Measurements from ENCODE around the gene ARMC12. TPM values are rescaled to one million over a fixed set of nuclear protein-coding genes. Genes with fewer than 3 reads are reported as not detected.

The ARMC12 gene
- total and polyA plus RNA-seq, 10 of the 15 experiments (the other 5 are each of a cell fraction or from before 2014, with no cell fraction given): 0.10 to 1.6 (median 0.62) TPM

DNA sequence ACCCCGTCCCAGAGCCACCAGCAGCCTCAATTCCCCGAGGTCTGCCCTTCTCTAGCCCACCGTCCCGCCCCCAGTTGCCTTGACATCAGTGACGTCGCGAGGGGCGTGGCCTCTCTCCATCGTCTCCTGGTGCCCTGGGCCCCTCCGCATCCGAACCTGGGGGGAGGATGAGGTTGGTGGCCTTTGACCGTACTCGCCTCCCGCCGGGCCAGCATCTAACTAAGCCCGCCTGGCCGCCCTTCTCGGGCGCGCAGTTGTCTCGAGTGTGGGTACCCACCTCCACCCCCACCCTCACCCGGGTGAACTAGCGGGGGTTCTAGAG lies 5.5 kb upstream of the ARMC12 start:
- Histone ChIP-seq H3K79me2 (ENCODE audit: control insufficient read depth, insufficient read depth, low read length) (no peaks in the 10 kb centered on the region; the same call in 1 of the 2 replicates), H2AFZ (ENCODE audit: control insufficient read depth, low read depth, low read length) (peak overlapping the region; percentile 81), H3K27me3 (replicated peaks in 1 of 2; ENCODE audit: control insufficient read depth in 2 of 2, insufficient read depth in 2 of 2, low read length in 1 of 2) (no peaks in the 10 kb centered on the region), H4K20me1 (ENCODE audit: control insufficient read depth, insufficient read depth) (no peaks in the 10 kb centered on the region), H3K9ac (ENCODE audit: control insufficient read depth, insufficient read depth, low read length) (peak overlapping the region; percentile 87), H3K4me3 (peak overlapping the region; percentile 86), H3K4me1 (ENCODE audit: control insufficient read depth, insufficient read depth, low read length) (peaks cover 50% of the 10 kb centered on the region), H3K9me3 (replicated peaks; ENCODE audit: control insufficient read depth, insufficient read depth, low read length) (no peaks in the 10 kb centered on the region), H3K36me3 (ENCODE audit: control insufficient read depth in 2 of 2, insufficient read depth in 2 of 2, low read length in 1 of 2) (no peaks in the 10 kb centered on the region), H3K27ac (ENCODE audit: control insufficient read depth, insufficient read depth) (peak overlapping the region; percentile 89), H3K4me2 (ENCODE audit: control insufficient read depth, insufficient read depth) (peak overlapping the region; percentile 68)
- ChIA-PET POLR2A (interaction anchor here (1.1 to 1.9 kb wide), 4 partner anchors 13 to 57 kb away, joined by 3 to 6 read pairs (median 4); no protein-coding TSS in a partner anchor), CTCF (interaction anchor here (1.0 to 9.7 kb wide), 4 partner anchors 9 to 145 kb away, joined by 3 to 374 read pairs (median 8); no protein-coding TSS in a partner anchor), RAD21 (ENCODE audit: unreplicated experiment) (interaction anchor here (1.0 to 5.6 kb wide), 8 partner anchors 9 to 208 kb away, joined by 3 to 36 read pairs (median 8); no protein-coding TSS in a partner anchor), SMC1A (ENCODE audit: uncharacterized antibody, unreplicated experiment) (interaction anchor here (1.2 to 3.6 kb wide), 5 partner anchors 12 to 97 kb away, joined by 3 to 21 read pairs (median 6); no protein-coding TSS in a partner anchor)
- WGBS (ENCODE audit: insufficient coverage, insufficient replicate concordance, low lambda C conversion rate, missing lambda C conversion rate): 2% methylated on average over 14 of the region's 23 CpGs
- intact Hi-C loops (cut with micrococcal nuclease; ENCODE audit: unreplicated experiment): loop anchor here (5.0 to 10.0 kb wide), 2 partner anchors 387 to 434 kb away; partner anchors contain the start of genes DEF6 and PPARD
- TSS peak; percentile 87 for BruUV-seq (replicated peaks)
- in situ Hi-C loops (cut with MboI): no loop called here
- FAIRE-seq (no peak), DNase-seq (ENCODE audit: low read depth, low spot score) (peak; percentile 72), ATAC-seq (peak; percentile 69)
- TF ChIP-seq, protein P1, sequence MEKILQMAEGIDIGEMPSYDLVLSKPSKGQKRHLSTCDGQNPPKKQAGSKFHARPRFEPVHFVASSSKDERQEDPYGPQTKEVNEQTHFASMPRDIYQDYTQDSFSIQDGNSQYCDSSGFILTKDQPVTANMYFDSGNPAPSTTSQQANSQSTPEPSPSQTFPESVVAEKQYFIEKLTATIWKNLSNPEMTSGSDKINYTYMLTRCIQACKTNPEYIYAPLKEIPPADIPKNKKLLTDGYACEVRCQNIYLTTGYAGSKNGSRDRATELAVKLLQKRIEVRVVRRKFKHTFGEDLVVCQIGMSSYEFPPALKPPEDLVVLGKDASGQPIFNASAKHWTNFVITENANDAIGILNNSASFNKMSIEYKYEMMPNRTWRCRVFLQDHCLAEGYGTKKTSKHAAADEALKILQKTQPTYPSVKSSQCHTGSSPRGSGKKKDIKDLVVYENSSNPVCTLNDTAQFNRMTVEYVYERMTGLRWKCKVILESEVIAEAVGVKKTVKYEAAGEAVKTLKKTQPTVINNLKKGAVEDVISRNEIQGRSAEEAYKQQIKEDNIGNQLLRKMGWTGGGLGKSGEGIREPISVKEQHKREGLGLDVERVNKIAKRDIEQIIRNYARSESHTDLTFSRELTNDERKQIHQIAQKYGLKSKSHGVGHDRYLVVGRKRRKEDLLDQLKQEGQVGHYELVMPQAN (conservative IDR thresholded peaks at IDR 0.05): 0 out of 2 replicates have a peak, but pooled peaks have one; percentile 8
- peak; percentile 82 for TF ChIP-seq CREM (IDR thresholded peaks at IDR 0.05; ENCODE audit: low read depth)
- peak; percentile 31; the same call in 1 of the 2 replicates for TF ChIP-seq TAF1 (IDR thresholded peaks at IDR 0.05; ENCODE audit: borderline replicate concordance, low read depth, low read length)
- TF ChIP-seq CREB1 (IDR thresholded peaks at IDR 0.05; ENCODE audit: low read depth): peak; percentile 88
- TF ChIP-seq POLR2AphosphoS5 (IDR thresholded peaks at IDR 0.05; ENCODE audit: low read length): peak; percentile 61; the same call in 1 of the 2 replicates
- peak; percentile 50; the same call in 1 of the 2 replicates for TF ChIP-seq SMAD5 (IDR thresholded peaks at IDR 0.05; ENCODE audit: low read depth)
- TF ChIP-seq, protein P2, sequence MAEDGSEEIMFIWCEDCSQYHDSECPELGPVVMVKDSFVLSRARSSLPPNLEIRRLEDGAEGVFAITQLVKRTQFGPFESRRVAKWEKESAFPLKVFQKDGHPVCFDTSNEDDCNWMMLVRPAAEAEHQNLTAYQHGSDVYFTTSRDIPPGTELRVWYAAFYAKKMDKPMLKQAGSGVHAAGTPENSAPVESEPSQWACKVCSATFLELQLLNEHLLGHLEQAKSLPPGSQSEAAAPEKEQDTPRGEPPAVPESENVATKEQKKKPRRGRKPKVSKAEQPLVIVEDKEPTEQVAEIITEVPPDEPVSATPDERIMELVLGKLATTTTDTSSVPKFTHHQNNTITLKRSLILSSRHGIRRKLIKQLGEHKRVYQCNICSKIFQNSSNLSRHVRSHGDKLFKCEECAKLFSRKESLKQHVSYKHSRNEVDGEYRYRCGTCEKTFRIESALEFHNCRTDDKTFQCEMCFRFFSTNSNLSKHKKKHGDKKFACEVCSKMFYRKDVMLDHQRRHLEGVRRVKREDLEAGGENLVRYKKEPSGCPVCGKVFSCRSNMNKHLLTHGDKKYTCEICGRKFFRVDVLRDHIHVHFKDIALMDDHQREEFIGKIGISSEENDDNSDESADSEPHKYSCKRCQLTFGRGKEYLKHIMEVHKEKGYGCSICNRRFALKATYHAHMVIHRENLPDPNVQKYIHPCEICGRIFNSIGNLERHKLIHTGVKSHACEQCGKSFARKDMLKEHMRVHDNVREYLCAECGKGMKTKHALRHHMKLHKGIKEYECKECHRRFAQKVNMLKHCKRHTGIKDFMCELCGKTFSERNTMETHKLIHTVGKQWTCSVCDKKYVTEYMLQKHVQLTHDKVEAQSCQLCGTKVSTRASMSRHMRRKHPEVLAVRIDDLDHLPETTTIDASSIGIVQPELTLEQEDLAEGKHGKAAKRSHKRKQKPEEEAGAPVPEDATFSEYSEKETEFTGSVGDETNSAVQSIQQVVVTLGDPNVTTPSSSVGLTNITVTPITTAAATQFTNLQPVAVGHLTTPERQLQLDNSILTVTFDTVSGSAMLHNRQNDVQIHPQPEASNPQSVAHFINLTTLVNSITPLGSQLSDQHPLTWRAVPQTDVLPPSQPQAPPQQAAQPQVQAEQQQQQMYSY (CRISPR knock-in tag; IDR thresholded peaks at IDR 0.05): no peak
- TF ChIP-seq HDAC2 (IDR thresholded peaks at IDR 0.05): no peak
- peak; percentile 72; the same call in 1 of the 2 replicates for TF ChIP-seq BMI1 (IDR thresholded peaks at IDR 0.05; ENCODE audit: borderline replicate concordance)
- no peak for TF ChIP-seq SUPT20H (IDR thresholded peaks at IDR 0.05; ENCODE audit: borderline replicate concordance, control insufficient read depth, low read depth, low read length)
- TF ChIP-seq, protein P3, sequence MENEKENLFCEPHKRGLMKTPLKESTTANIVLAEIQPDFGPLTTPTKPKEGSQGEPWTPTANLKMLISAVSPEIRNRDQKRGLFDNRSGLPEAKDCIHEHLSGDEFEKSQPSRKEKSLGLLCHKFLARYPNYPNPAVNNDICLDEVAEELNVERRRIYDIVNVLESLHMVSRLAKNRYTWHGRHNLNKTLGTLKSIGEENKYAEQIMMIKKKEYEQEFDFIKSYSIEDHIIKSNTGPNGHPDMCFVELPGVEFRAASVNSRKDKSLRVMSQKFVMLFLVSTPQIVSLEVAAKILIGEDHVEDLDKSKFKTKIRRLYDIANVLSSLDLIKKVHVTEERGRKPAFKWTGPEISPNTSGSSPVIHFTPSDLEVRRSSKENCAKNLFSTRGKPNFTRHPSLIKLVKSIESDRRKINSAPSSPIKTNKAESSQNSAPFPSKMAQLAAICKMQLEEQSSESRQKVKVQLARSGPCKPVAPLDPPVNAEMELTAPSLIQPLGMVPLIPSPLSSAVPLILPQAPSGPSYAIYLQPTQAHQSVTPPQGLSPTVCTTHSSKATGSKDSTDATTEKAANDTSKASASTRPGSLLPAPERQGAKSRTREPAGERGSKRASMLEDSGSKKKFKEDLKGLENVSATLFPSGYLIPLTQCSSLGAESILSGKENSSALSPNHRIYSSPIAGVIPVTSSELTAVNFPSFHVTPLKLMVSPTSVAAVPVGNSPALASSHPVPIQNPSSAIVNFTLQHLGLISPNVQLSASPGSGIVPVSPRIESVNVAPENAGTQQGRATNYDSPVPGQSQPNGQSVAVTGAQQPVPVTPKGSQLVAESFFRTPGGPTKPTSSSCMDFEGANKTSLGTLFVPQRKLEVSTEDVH (IDR thresholded peaks at IDR 0.05; ENCODE audit: low read depth, partially characterized antibody): no peak
- TF ChIP-seq ZNF207 (IDR thresholded peaks at IDR 0.05; ENCODE audit: borderline replicate concordance): no peak
- TF ChIP-seq TCF3 (IDR thresholded peaks at IDR 0.05; ENCODE audit: borderline replicate concordance, insufficient read depth, low read depth, low read length): peak; percentile 53; the same call in 1 of the 2 replicates
- no peak for TF ChIP-seq DPF2 (IDR thresholded peaks at IDR 0.05)

Measured in GM12878 (cell line).